HG03469 (cell line): Measurements from ENCODE around the gene ZNF319.

ENCODE experiments used
- ATAC-seq: cut with Tn5 transposase; IDR thresholded peaks from one replicate; pipeline ENCODE4 v1.9.1; 2021; ENCODE audit warnings: mild to moderate bottlenecking, moderate library complexity, moderate number of reproducible peaks; ENCODE audit not compliant: unreplicated experiment

The ZNF319 gene

DNA sequence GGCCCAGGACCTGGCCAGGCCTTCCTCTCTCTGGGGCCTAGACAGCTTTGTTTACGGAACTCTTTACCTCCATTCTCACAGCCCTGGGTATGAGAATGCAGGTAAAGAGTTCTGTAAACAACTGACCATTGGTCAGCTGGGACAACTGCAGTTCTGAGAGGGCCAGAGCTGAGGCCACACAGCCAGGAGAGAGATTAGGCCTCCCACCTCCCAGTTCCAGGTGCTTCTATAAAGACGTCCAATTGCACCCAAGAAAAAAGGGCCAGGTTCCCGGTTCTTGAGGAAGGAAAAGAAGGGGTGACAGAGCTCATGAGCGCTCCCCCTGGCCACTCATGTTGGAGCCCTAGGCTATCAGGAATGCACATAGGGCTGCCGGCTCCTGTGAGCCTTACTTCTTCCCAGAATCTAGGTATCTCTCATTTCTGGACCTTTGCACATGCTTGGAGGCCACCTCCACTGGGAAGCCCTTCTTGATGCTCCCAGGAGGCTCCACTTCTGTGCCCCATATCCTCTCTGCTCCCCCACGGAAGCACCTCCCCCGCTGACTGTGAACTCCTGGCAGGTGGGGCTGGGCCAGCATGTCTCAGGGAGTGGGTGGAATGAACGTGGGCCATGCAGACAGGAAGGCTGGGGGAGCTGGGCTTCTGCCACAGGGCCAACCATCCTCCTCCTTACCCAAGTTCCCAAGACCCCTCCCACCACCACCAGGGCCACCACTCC lies 42.6 kb downstream of the ZNF319 start:
- no peak for ATAC-seq

DNA sequence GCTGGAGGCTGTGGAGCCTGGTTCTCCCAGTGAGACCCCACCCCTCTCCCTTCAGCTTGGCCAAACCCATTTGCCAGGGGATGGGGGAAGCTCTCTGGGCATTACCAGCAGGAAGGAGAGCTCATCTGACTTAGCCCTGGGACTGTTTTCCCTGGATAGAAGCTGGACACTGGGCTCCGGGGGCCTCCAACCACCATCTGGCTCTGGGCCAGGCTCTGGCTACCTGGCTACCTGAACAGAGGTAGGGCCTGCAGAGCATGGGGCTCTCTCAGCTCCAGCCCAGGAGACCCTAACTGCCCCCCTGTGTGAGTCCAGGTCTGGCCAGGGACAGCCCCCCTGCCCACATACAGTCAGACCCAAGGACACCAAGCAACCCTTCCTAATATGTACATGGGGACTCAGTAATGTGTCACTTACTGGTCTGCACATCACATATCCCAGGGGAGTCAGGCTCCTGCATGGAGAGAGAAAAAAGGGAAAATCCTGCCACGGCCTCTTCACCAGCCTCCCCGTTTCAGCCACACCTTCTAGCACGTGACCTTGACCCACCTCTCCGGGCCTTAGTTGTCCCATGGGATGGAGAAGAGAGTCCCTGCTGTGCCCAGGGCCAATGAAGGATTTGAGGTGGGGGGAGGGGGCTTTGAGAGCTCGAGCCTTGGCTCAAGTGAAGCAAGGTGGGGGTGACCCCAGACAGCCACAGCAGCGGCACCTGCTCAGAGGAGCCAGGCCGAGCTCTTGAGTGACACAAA lies 43.4 kb downstream of the ZNF319 start:
- no peak for ATAC-seq

- no peak for ATAC-seq
Observed at GRCh38 chr16:57956270-57956808, 44.1 kb downstream of the ZNF319 start.

DNA sequence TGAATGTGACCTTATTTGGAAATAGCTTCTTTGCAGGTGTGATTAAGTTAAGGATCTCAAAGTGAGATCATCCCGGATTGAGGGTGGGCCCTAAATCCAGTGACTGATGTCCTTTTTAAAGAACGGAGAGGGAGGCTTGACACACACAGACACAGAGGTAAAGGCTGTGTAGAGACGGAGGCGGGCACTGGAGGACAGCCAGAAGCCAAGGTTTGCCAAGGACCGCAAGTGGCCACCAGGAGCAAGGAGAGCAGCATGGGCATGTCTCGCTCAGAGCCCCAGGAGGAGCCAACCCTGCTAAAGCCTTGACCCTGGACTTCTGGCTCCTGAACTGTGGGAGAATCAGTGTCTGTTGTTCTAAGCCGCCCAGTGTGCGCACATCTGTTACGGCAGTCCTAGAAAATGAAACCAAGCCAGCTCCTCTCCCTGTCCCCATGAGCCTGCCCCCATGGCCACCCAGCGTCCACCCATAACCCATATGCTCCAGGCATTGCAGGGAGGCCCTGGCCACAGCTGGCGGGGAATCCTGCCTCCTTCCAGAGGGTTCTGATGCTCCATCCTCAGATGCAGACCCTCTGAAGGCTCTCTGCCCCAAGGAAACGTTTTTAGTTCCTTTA lies 44.8 kb downstream of the ZNF319 start:
- no peak for ATAC-seq

- no peak for ATAC-seq
Observed at GRCh38 chr16:57953857-57954256, 46.6 kb downstream of the ZNF319 start.

- ATAC-seq = no peak
Observed at GRCh38 chr16:57952909-57953308, 47.6 kb downstream of the ZNF319 start.

- ATAC-seq = no peak
Observed at GRCh38 chr16:57951204-57951960, 49.1 kb downstream of the ZNF319 start.

- ATAC-seq = no peak
Observed at GRCh38 chr16:57950382-57950781, 50.1 kb downstream of the ZNF319 start.

- no peak for ATAC-seq
Observed at GRCh38 chr16:57949595-57950238, 50.8 kb downstream of the ZNF319 start.

- ATAC-seq = no peak
Observed at GRCh38 chr16:57949013-57949412, 51.5 kb downstream of the ZNF319 start.

DNA sequence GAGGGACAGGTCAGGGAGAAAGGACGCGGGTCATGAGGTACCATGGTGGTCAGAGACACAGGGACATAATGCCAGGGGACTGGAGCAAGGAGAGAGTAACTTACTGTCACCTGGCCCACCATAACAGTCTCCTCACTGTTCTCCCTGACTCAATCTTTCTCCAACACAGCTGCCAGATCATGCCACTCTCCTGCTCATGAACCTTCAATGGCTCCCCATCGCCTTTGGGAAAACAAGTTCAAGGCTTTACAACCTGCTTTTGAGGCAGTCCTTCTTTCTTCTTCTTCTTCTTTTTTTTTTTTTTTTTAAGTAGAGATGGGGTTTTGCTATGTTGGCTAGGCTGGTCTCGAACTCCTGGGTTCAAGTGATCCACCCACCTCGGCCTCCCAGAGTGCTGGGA lies 52.4 kb downstream of the ZNF319 start:
- ATAC-seq = no peak

- no peak for ATAC-seq
Observed at GRCh38 chr16:57947261-57947660, 53.2 kb downstream of the ZNF319 start.

DNA sequence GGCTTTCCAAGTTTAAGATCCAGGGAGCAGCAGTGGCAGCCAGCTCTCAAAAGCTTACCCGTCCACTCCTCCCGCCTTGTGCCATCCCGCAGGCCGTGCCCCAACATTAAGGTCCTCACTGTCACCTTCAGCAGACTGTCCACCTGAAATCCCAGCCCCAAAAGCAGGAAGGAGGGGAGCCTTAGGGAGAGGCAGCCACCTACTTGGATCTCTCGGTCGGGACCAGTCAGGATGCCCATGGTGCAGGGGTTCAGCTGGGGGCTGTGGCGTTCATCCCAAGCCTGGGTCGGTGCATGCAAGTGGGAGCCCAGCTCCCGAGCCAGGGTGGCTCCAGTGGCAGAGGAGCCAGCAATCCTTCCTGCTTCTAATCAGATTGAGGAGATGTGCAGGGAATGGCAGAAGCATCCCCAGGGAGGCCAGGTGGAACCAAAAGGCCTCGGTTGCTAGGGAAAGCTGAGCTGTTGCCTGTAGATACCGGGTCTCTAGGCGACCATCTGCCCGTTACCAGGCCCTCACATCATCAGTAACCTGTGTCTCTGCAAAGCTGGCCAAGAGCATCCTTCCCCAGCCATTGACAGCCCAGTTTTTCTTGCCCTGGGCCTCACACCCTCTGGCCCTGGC lies 54.2 kb downstream of the ZNF319 start:
- ATAC-seq = no peak

- ATAC-seq = no peak
Observed at GRCh38 chr16:57945740-57946138, 54.7 kb downstream of the ZNF319 start.

- no peak for ATAC-seq
Observed at GRCh38 chr16:57944970-57945739, 55.3 kb downstream of the ZNF319 start.
